Measurements from ENCODE around the gene RAD51B.

RAD51B gene

GRCh38 chr14:68008491-68008890 lies 188.9 kb downstream of the RAD51B start:
- no peak overlapping the region for H3K27ac ChIP-seq
- TF ChIP-seq ZFX (IDR thresholded peaks at IDR 0.05) (no peak), CTCF (conservative IDR thresholded peaks at IDR 0.05) (no peak)

- no peak overlapping the region for H3K27ac ChIP-seq
- TF ChIP-seq CTCF (conservative IDR thresholded peaks at IDR 0.05) (no peak), ZFX (IDR thresholded peaks at IDR 0.05) (no peak)
These were observed 191.9 kb downstream of the RAD51B start for GRCh38 chr14:68011406-68012028.

- H3K27ac ChIP-seq: no peak overlapping the region
- no peak for TF ChIP-seq ZFX (IDR thresholded peaks at IDR 0.05)
- TF ChIP-seq CTCF (conservative IDR thresholded peaks at IDR 0.05): no peak
These were observed 193.3 kb downstream of the RAD51B start for GRCh38 chr14:68012871-68013270.

GRCh38 chr14:68013326-68013725 lies 193.7 kb downstream of the RAD51B start:
- H3K27ac ChIP-seq: no peak overlapping the region
- TF ChIP-seq CTCF (conservative IDR thresholded peaks at IDR 0.05) (no peak), ZFX (IDR thresholded peaks at IDR 0.05) (no peak)

GRCh38 chr14:68014771-68015170 lies 195.2 kb downstream of the RAD51B start:
- H3K27ac ChIP-seq: no peak overlapping the region
- TF ChIP-seq ZFX (IDR thresholded peaks at IDR 0.05) (no peak), CTCF (conservative IDR thresholded peaks at IDR 0.05) (no peak)

GRCh38 chr14:68015356-68016254 lies 196.0 kb downstream of the RAD51B start:
- H3K27ac ChIP-seq: no peak overlapping the region
- TF ChIP-seq CTCF (conservative IDR thresholded peaks at IDR 0.05) (no peak), ZFX (IDR thresholded peaks at IDR 0.05) (no peak)

- TF ChIP-seq CTCF (conservative IDR thresholded peaks at IDR 0.05): no peak
- no peak for TF ChIP-seq ZFX (IDR thresholded peaks at IDR 0.05)
- H3K27ac ChIP-seq: no peak overlapping the region
These were observed 196.8 kb downstream of the RAD51B start for GRCh38 chr14:68016255-68016914.

All from C4-2B (cell line).